IMR-90 (cell line): ENCODE data around the gene ISG20. TPM values are rescaled to one million over a fixed set of nuclear protein-coding genes. Genes with fewer than 3 reads are reported as not detected.

Experiments used
- ATAC-seq: fragments of 200-7000 bp; cut with Tn5 transposase; 2 replicates; pipeline ENCODE4 v1.9.1; 2020; ENCODE audit warnings: low read depth, mild to moderate bottlenecking, moderate library complexity
- BruUV-seq: library from RNA; stranded (reverse); fragments of 400-500 nt; replicated peaks from 2 replicates; lab custom pipeline; 2021; lab: Mats Ljungman, UMichigan
- CTCF ChIA-PET: fragments of 300-600 bp; formaldehyde crosslinking; extraction: SDS; loops from one replicate; lab custom pipeline; 2021; ENCODE audit warnings: antibody characterized with exemption; lab: Yijun Ruan, JAX
- POLR2A ChIA-PET: fragments of 300-600 bp; sonication (Branson Sonifier 250); formaldehyde crosslinking; loops from one replicate; lab custom pipeline; 2022; ENCODE audit warnings: antibody characterized with exemption; ENCODE audit not compliant: unreplicated experiment; lab: Charles Lee
- DNase-seq: peaks from one replicate; pipeline ENCODE4 v3.0.0; 2013
- H2AFZ ChIP-seq: replicated peaks from 2 replicates; pipeline ENCODE3; 2013; ENCODE audit warnings: low read length, mild to moderate bottlenecking; ENCODE audit not compliant: poor library complexity
- H2AK5ac ChIP-seq: 2 replicates; pipeline ENCODE4 v1.6.1; 2013; ENCODE audit warnings: low read depth, low read length, inconsistent platforms
- H2AK9ac ChIP-seq: replicated peaks from 2 replicates; pipeline ENCODE3; 2013; ENCODE audit warnings: mild to moderate bottlenecking, low read depth, low read length, moderate library complexity; ENCODE audit not compliant: poor library complexity
- H2BK120ac ChIP-seq: 2 replicates; pipeline ENCODE4 v1.6.1; 2013; ENCODE audit warnings: low read depth, low read length, inconsistent platforms
- H2BK15ac ChIP-seq: 3 replicates; pipeline ENCODE4 v1.6.1; 2013; ENCODE audit warnings: low read depth, low read length, inconsistent platforms
- H2BK20ac ChIP-seq: 2 replicates; pipeline ENCODE4 v1.6.1; 2013; ENCODE audit warnings: low read depth, mild to moderate bottlenecking, inconsistent platforms, low read length, moderate library complexity
- H2BK5ac ChIP-seq: 2 replicates; pipeline ENCODE4 v1.6.1; 2013; ENCODE audit warnings: mild to moderate bottlenecking, low read depth, low read length, inconsistent platforms; ENCODE audit not compliant: poor library complexity, severe bottlenecking
- H3K14ac ChIP-seq: replicated peaks from 2 replicates; pipeline ENCODE4 v1.6.1; 2013; ENCODE audit warnings: low read depth, low read length, inconsistent platforms
- H3K18ac ChIP-seq: 2 replicates; pipeline ENCODE4 v1.6.1; 2013; ENCODE audit warnings: low read depth, low read length, control low read depth
- H3K23ac ChIP-seq: 2 replicates; pipeline ENCODE4 v1.6.1; 2013; ENCODE audit warnings: low read depth, low read length, inconsistent platforms
- H3K27ac ChIP-seq: 2 replicates; pipeline ENCODE4 v1.5.1; 2013; ENCODE audit warnings: mild to moderate bottlenecking, control low read depth, low read length; ENCODE audit not compliant: insufficient read depth
- H3K27me3 ChIP-seq: 2 replicates; pipeline ENCODE4 v1.6.1; 2013; ENCODE audit warnings: low read length; ENCODE audit not compliant: control insufficient read depth, insufficient read depth
- H3K36me3 ChIP-seq: 2 replicates; pipeline ENCODE4 v1.6.1; 2013; ENCODE audit warnings: low read length, mixed read lengths; ENCODE audit not compliant: control insufficient read depth, insufficient read depth
- H3K4ac ChIP-seq: 2 replicates; pipeline ENCODE4 v1.6.1; 2013; ENCODE audit warnings: low read depth, low read length, inconsistent platforms
- H3K4me1 ChIP-seq: 2 replicates; pipeline ENCODE4 v1.6.1; 2013; ENCODE audit warnings: low read length, mixed read lengths; ENCODE audit not compliant: control insufficient read depth, insufficient read depth
- H3K4me2 ChIP-seq: 2 replicates; pipeline ENCODE4 v1.6.1; 2013; ENCODE audit warnings: low read depth, mild to moderate bottlenecking, control low read depth, low read length, moderate library complexity
- H3K4me3 ChIP-seq: 2 replicates; pipeline ENCODE4 v1.5.1; 2013; ENCODE audit warnings: low read depth, mild to moderate bottlenecking, control low read depth, low read length, moderate library complexity; ENCODE audit not compliant: insufficient read depth
- H3K56ac ChIP-seq: 2 replicates; pipeline ENCODE4 v1.6.1; 2013; ENCODE audit warnings: low read length, inconsistent platforms; ENCODE audit not compliant: insufficient read depth; ENCODE audit errors: extremely low read depth
- H3K79me1 ChIP-seq, 2 experiments: 2 replicates each; pipeline ENCODE4 v1.6.1; 2013; ENCODE audit warnings: low read length in 2 of 2, inconsistent platforms in 1 of 2, low read depth in 1 of 2
- H3K9ac ChIP-seq: 2 replicates; pipeline ENCODE4 v1.6.1; 2013; ENCODE audit warnings: low read depth, low read length, control low read depth
- H3K9me1 ChIP-seq: 2 replicates; pipeline ENCODE4 v1.6.1; 2013; ENCODE audit warnings: low read length, inconsistent platforms; ENCODE audit not compliant: insufficient read depth
- H3K9me3 ChIP-seq: 2 replicates; pipeline ENCODE4 v1.6.1; 2013; ENCODE audit warnings: low read length; ENCODE audit not compliant: control insufficient read depth, insufficient read depth
- H4K20me1 ChIP-seq: 2 replicates; pipeline ENCODE4 v1.6.1; 2013; ENCODE audit warnings: low read length, inconsistent platforms; ENCODE audit not compliant: insufficient read depth
- H4K5ac ChIP-seq: 2 replicates; pipeline ENCODE4 v1.6.1; 2013; ENCODE audit warnings: mild to moderate bottlenecking, low read depth, low read length, control low read depth
- H4K8ac ChIP-seq, 2 experiments: 2 replicates each; pipeline ENCODE4 v1.6.1; 2013; ENCODE audit warnings: low read depth in 2 of 2, low read length in 2 of 2, control low read depth in 1 of 2, inconsistent platforms in 1 of 2
- H4K91ac ChIP-seq: 2 replicates; pipeline ENCODE4 v1.6.1; 2013; ENCODE audit warnings: low read depth, low read length, inconsistent platforms; ENCODE audit not compliant: insufficient read depth
- BHLHE40 ChIP-seq: fragments of 150-350 bp; IDR thresholded peaks from 2 replicates; pipeline ENCODE4 v1.6.1; 2016; ENCODE audit warnings: mild to moderate bottlenecking, low read depth, low read length
- CEBPB ChIP-seq: IDR thresholded peaks from 2 replicates; pipeline ENCODE4 v1.6.1; 2012; ENCODE audit warnings: low read depth, low read length, improper control_type of control experiment
- ELK1 ChIP-seq: fragments of 150-350 bp; IDR thresholded peaks from 2 replicates; pipeline ENCODE4 v1.6.1; 2016; ENCODE audit warnings: low read depth, mild to moderate bottlenecking, low read length, moderate library complexity, borderline replicate concordance
- FOS ChIP-seq: fragments of 150-350 bp; IDR thresholded peaks from 2 replicates; pipeline ENCODE4 v1.6.1; 2016; ENCODE audit warnings: low read depth, low read length
- MAZ ChIP-seq: IDR thresholded peaks from 2 replicates; pipeline ENCODE4 v1.6.1; 2012; ENCODE audit warnings: low read depth, mild to moderate bottlenecking, low read length, improper control_type of control experiment, moderate library complexity, borderline replicate concordance
- MXI1 ChIP-seq: IDR thresholded peaks from 2 replicates; pipeline ENCODE4 v1.6.1; 2012; ENCODE audit warnings: low read depth, mild to moderate bottlenecking, low read length, moderate library complexity, borderline replicate concordance
- NFE2L2 ChIP-seq: fragments of 150-350 bp; IDR thresholded peaks from 2 replicates; pipeline ENCODE4 v1.6.1; 2016; ENCODE audit warnings: low read depth, mild to moderate bottlenecking, low read length
- RAD21 ChIP-seq: IDR thresholded peaks from 2 replicates; pipeline ENCODE4 v1.6.1; 2012; ENCODE audit warnings: low read length, improper control_type of control experiment
- RCOR1 ChIP-seq: IDR thresholded peaks from 2 replicates; pipeline ENCODE4 v1.6.1; 2012; ENCODE audit warnings: mild to moderate bottlenecking, low read length, improper control_type of control experiment; ENCODE audit not compliant: insufficient replicate concordance
- SMC3 ChIP-seq: fragments of 150-350 bp; IDR thresholded peaks from 2 replicates; pipeline ENCODE4 v1.6.1; 2016; ENCODE audit warnings: low read depth, mild to moderate bottlenecking, antibody characterized with exemption, low read length, moderate library complexity
- WGBS, 2 experiments: methylation state at CpG; one replicate each; pipeline versions ENCODE4 v1.1.5 to v1.1.7; 2013; ENCODE audit warnings: missing lambda C conversion rate in 2 of 2; ENCODE audit not compliant: insufficient read length in 1 of 2; ENCODE audit errors: extremely low coverage in 2 of 2; 5-methylcytosine and 5-hydroxymethylcytosine counted together
- dilution Hi-C: fragments of 300-500 bp; cut with HindIII; formaldehyde crosslinking; loops from one replicate; pipeline ENCODE4 v1.14.3; 2018; ENCODE audit warnings: low sequenced_read_pairs; ENCODE audit not compliant: unreplicated experiment
- in situ Hi-C: fragments of 300-500 bp; cut with MboI; formaldehyde crosslinking; loops from 3 replicates; pipeline ENCODE4 v1.14.3; 2019; ENCODE audit warnings: low sequenced_read_pairs, inconsistent platforms, mixed read lengths
- intact Hi-C: fragments of 100-400 bp; cut with micrococcal nuclease; formaldehyde crosslinking; loops from 2 replicates; pipeline ENCODE4 v1.10.0; 2022
- polyA plus RNA-seq, 3 experiments: library from polyadenylated mRNA; depleted of rRNA; stranded (reverse); fragments of >200 nt; gene quantifications; 2 replicates each; pipeline ENCODE4 v1.2.3, GENCODE V29; 2012; ENCODE audit warnings: low replicate concordance in 1 of 3
- total RNA-seq: library from RNA; depleted of rRNA; stranded (reverse); fragments of >200 nt; gene quantifications from 2 replicates; pipeline ENCODE4 v1.2.3, GENCODE V29; 2012

Gene ISG20
- total and polyA plus RNA-seq, 2 of the 4 experiments (the other 2 are of a cell fraction) = 0.72 to 1.2 TPM

GRCh38 chr15:88703533-88703932, 64.7 kb downstream of the ISG20 start:
- Histone ChIP-seq H3K79me1 (no peaks in the 10 kb centered on the region), H2BK5ac (no peak overlapping the region), H2AK9ac (no peak overlapping the region), H3K4me3 (no peak overlapping the region), H3K4me2 (no peak overlapping the region), H3K27me3 (peaks cover 21% of the 10 kb centered on the region), H2AFZ (no peak overlapping the region), H3K18ac (no peak overlapping the region), H2BK15ac (no peak overlapping the region), H2BK120ac (no peak overlapping the region), H3K9me1 (no peaks in the 10 kb centered on the region), H3K4ac (no peak overlapping the region), H2AK5ac (no peak overlapping the region), H3K9me3 (no peaks in the 10 kb centered on the region), H4K5ac (no peak overlapping the region), H4K91ac (no peak overlapping the region), H4K20me1 (no peaks in the 10 kb centered on the region), H4K8ac (no peak overlapping the region), H3K23ac (no peak overlapping the region), H3K9ac (no peak overlapping the region), H2BK20ac (no peak overlapping the region), H3K56ac (no peak overlapping the region), H3K4me1 (peaks cover 2% of the 10 kb centered on the region; the same call in 1 of the 2 replicates), H3K27ac (no peak overlapping the region), H3K14ac (no peak overlapping the region), H3K36me3 (no peaks in the 10 kb centered on the region)
- in situ Hi-C loops (no loop called here), intact Hi-C loops (no loop called here), dilution Hi-C loops (no loop called here)
- no peak for ATAC-seq
- 72% methylated on average over 2 of the region's 5 CpGs; no CpG with 5 or more reads in 1 of the 2 experiments for WGBS, 2 experiments
- CTCF ChIA-PET = interaction anchor here (0.7 kb wide), 1 partner anchor 19 kb away, joined by 3 read pairs; no protein-coding TSS in a partner anchor
- DNase-seq = no peak
- TF ChIP-seq RAD21 (no peak), SMC3 (no peak), BHLHE40 (no peak), RCOR1 (no peak), ELK1 (no peak), CEBPB (no peak), FOS (no peak), MAZ (no peak), NFE2L2 (no peak), MXI1 (no peak)
- POLR2A ChIA-PET = no interaction called here
- no TSS peak for BruUV-seq
